GM23338 (cell line): ENCODE results near the gene NT5M. TPM values are rescaled to one million over a fixed set of nuclear protein-coding genes. Genes with fewer than 3 reads are reported as not detected.

ENCODE experiments used
- ATAC-seq: fragments of 200-7000 bp; cut with Tn5 transposase; 3 replicates; pipeline ENCODE4 v1.9.1; 2020
- DNase-seq: peaks from one replicate; pipeline ENCODE4 v3.0.0-alpha.2; 2015; ENCODE audit warnings: low spot score
- H2AFZ ChIP-seq: fragments of 200-600 bp; sonication (generic); 2 replicates; pipeline ENCODE4 v1.8.0; 2016; ENCODE audit warnings: antibody characterized with exemption, mild to moderate bottlenecking, moderate library complexity
- H3F3A ChIP-seq: fragments of 200-600 bp; sonication (generic); replicated peaks from 2 replicates; pipeline ENCODE4 v1.8.0; 2017; ENCODE audit warnings: antibody characterized with exemption, mixed run types, low read depth
- H3K27ac ChIP-seq: fragments of 200-600 bp; sonication (generic); 2 replicates; pipeline ENCODE4 v1.6.1; 2016; ENCODE audit warnings: low read depth
- H3K27me3 ChIP-seq: fragments of 200-600 bp; sonication (generic); 2 replicates; pipeline ENCODE4 v1.8.0; 2016; ENCODE audit warnings: mild to moderate bottlenecking, mixed run types, moderate library complexity; ENCODE audit not compliant: insufficient read depth
- H3K36me3 ChIP-seq: fragments of 200-600 bp; sonication (generic); 2 replicates; pipeline ENCODE4 v1.8.0; 2016; ENCODE audit warnings: mild to moderate bottlenecking; ENCODE audit not compliant: insufficient read depth
- H3K4me1 ChIP-seq: fragments of 200-600 bp; sonication (generic); 2 replicates; pipeline ENCODE4 v1.8.0; 2016; ENCODE audit warnings: mild to moderate bottlenecking, moderate library complexity; ENCODE audit not compliant: insufficient read depth
- H3K4me2 ChIP-seq: fragments of 200-600 bp; sonication (generic); 2 replicates; pipeline ENCODE4 v1.7.1; 2017; ENCODE audit warnings: mixed run types
- H3K4me3 ChIP-seq: fragments of 200-600 bp; sonication (generic); 2 replicates; pipeline ENCODE4 v1.6.1; 2016; ENCODE audit warnings: mixed run types
- H3K79me2 ChIP-seq: fragments of 200-600 bp; sonication (generic); replicated peaks from 2 replicates; pipeline ENCODE4 v1.8.0; 2017; ENCODE audit warnings: mild to moderate bottlenecking; ENCODE audit not compliant: insufficient read depth
- H3K9me2 ChIP-seq: fragments of 200-600 bp; sonication (generic); 2 replicates; pipeline ENCODE4 v1.8.0; 2017; ENCODE audit not compliant: insufficient read depth
- H4K20me1 ChIP-seq: fragments of 200-600 bp; sonication (generic); replicated peaks from 2 replicates; pipeline ENCODE4 v1.8.0; 2017; ENCODE audit warnings: mild to moderate bottlenecking; ENCODE audit not compliant: insufficient read depth
- H3K27ac Mint-ChIP-seq: 2 replicates; pipeline ENCODE4 v1.8.0; 2020; ENCODE audit warnings: inconsistent platforms, mild to moderate bottlenecking, moderate library complexity, mixed read lengths
- H3K27me3 Mint-ChIP-seq: 3 replicates; pipeline ENCODE4 v1.8.0; 2022; ENCODE audit warnings: low read depth, mild to moderate bottlenecking, moderate library complexity, mixed read lengths, inconsistent platforms; ENCODE audit not compliant: insufficient read depth, poor library complexity
- H3K36me3 Mint-ChIP-seq: 3 replicates; pipeline ENCODE4 v1.8.0; 2021; ENCODE audit warnings: low read depth, mild to moderate bottlenecking, inconsistent platforms, moderate library complexity, mixed read lengths
- H3K4me1 Mint-ChIP-seq: 3 replicates; pipeline ENCODE4 v1.8.0; 2020; ENCODE audit warnings: mild to moderate bottlenecking, inconsistent platforms, mixed read lengths
- H3K4me3 Mint-ChIP-seq: 3 replicates; pipeline ENCODE4 v1.8.0; 2021; ENCODE audit warnings: moderate library complexity, mild to moderate bottlenecking, inconsistent platforms, mixed read lengths
- H3K9me3 Mint-ChIP-seq: 3 replicates; pipeline ENCODE4 v1.8.0; 2020; ENCODE audit warnings: moderate library complexity, mild to moderate bottlenecking, inconsistent platforms, mixed read lengths
- CREB1 ChIP-seq: fragments of 250-450 bp; sonication (Bioruptor Pico); IDR thresholded peaks from 2 replicates; pipeline ENCODE4 v1.5.0; 2020; ENCODE audit warnings: low read depth, mild to moderate bottlenecking, moderate library complexity
- EZH2 ChIP-seq: fragments of 200-600 bp; sonication (generic); IDR thresholded peaks from one replicate; pipeline ENCODE4 v1.8.0; 2017; ENCODE audit warnings: antibody characterized with exemption, mild to moderate bottlenecking, low read depth; ENCODE audit not compliant: unreplicated experiment
- EZH2phosphoT487 ChIP-seq: fragments of 200-600 bp; sonication (generic); IDR thresholded peaks from one replicate; pipeline ENCODE4 v1.8.1; 2018; ENCODE audit warnings: antibody characterized with exemption; ENCODE audit not compliant: unreplicated experiment
- JUNB ChIP-seq: IDR thresholded peaks from one replicate; pipeline ENCODE4 v1.6.1; 2016; ENCODE audit warnings: antibody characterized with exemption; ENCODE audit not compliant: unreplicated experiment
- NANOG ChIP-seq: IDR thresholded peaks from 2 replicates; pipeline ENCODE4 v1.6.1; 2016; ENCODE audit warnings: antibody characterized with exemption, borderline replicate concordance
- POLR2AphosphoS5 ChIP-seq: IDR thresholded peaks from 2 replicates; pipeline ENCODE4 v1.6.1; 2016; ENCODE audit warnings: antibody characterized with exemption, low read depth
- STAT1 ChIP-seq: IDR thresholded peaks from one replicate; pipeline ENCODE4 v1.6.1; 2016; ENCODE audit warnings: antibody characterized with exemption; ENCODE audit not compliant: unreplicated experiment
- ZNF114 ChIP-seq: fragments of 250-450 bp; sonication (Bioruptor Pico); IDR thresholded peaks from 2 replicates; pipeline ENCODE4 v1.5.0; 2020; ENCODE audit warnings: mild to moderate bottlenecking, moderate library complexity
- ZNF331 ChIP-seq: fragments of 250-450 bp; sonication (Bioruptor Pico); IDR thresholded peaks from 2 replicates; pipeline ENCODE4 v1.5.0; 2020; ENCODE audit warnings: low read depth, mild to moderate bottlenecking, moderate library complexity
- polyA plus RNA-seq: library from polyadenylated mRNA; unstranded; fragments of >200 nt; fragmentation: Nextera tagmentation; extraction: Ambion mirVana; gene quantifications from 2 replicates; pipeline ENCODE4 v1.2.1, GENCODE V29; 2016
- total RNA-seq: library from RNA; depleted of rRNA; stranded (reverse); fragments of >200 nt; shearing (Covaris generic); gene quantifications from 2 replicates; pipeline ENCODE4 v1.2.3, GENCODE V29; 2014
- TF ChIP-seq, protein P1 (sequence below), 2 experiments: fragments of 200-600 bp in 1 of 2; sonication (generic) in 1 of 2; conservative IDR thresholded peaks; 2 replicates each; pipeline versions ENCODE4 v1.5.1 to v1.6.1; 2016 to 2017; ENCODE audit warnings: antibody characterized with exemption in 2 of 2, low read depth in 2 of 2, mild to moderate bottlenecking in 2 of 2, moderate library complexity in 1 of 2
- TF ChIP-seq, protein P2 (sequence below): IDR thresholded peaks from one replicate; pipeline ENCODE4 v1.6.1; 2018; ENCODE audit warnings: antibody characterized with exemption; ENCODE audit not compliant: unreplicated experiment
- TF ChIP-seq, protein P3 (sequence below): IDR thresholded peaks from 2 replicates; pipeline ENCODE4 v1.6.1; 2016; ENCODE audit warnings: antibody characterized with exemption

Gene NT5M
- total and polyA plus RNA-seq, 2 experiments from 2014 or later = 6.0 to 10.6 TPM

DNA sequence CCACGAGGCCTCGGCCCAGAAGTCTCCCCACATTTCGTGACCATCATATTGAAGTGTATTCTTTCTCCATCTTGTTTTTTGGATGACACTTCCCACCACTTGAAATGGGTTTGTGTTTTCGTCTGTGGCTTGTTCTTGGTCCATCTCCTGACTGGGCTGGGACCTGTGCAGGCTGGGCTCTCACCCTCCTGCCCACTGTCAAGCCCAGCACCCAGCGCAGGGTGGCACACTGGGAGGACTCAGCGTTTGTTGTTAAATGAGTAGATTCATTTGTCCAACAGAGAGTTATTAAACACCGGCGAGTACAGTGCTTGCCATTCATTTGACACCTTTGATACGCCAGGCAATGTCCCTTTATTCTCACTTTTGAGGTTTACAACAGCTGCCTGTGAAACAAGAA lies 22.6 kb downstream of the NT5M start (continued):
- TF ChIP-seq NANOG = no peak
- TF ChIP-seq CREB1 (CRISPR knock-in tag) = no peak
- TF ChIP-seq EZH2phosphoT487 = no peak

DNA sequence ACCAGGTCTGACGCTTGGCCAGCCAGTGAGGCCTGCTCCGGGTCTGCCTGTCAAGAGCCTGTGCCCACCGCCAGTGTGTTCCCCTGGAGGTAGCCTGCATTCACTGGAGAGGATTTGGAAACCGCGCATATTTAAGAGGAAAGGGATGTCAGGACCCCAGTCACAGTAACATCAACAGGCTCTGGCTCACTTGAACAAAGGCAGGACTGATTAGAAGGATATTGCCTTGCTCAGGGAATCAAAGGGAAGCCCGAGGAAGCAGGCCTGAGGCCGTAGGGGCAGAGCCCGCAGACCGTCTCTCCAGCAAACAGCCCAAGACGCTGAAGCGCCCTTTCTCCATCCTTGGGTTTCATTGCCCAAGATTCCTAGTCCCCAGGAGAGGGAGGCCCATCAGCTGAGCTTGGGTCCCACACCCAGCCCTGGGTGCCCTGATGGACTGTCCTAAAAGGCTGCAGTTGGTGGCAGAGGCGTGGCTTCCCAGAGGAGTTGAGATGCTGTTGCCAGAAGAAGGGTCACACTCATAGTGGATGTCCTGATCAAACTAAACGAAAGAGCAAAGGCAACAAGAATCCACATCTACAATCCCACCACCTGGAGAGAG lies 23.2 kb downstream of the NT5M start:
- no peaks in the 10 kb centered on the region for H4K20me1 ChIP-seq
- H3K79me2 ChIP-seq = no peaks in the 10 kb centered on the region
- no peaks in the 10 kb centered on the region for H3K27me3 ChIP-seq
- no peaks in the 10 kb centered on the region for H3K9me2 ChIP-seq
- no peak overlapping the region for H3K4me3 ChIP-seq
- Mint-ChIP-seq H3K36me3 (no peaks in the 10 kb centered on the region; the same call in 2 of the 3 replicates), H3K4me1 (no peaks in the 10 kb centered on the region), H3K27me3 (peaks cover 2% of the 10 kb centered on the region), H3K4me3 (no peak overlapping the region), H3K27ac (no peak overlapping the region), H3K9me3 (no peaks in the 10 kb centered on the region)
- TF ChIP-seq ZNF331 = no peak
- no peak for TF ChIP-seq JUNB
- TF ChIP-seq, protein P1, sequence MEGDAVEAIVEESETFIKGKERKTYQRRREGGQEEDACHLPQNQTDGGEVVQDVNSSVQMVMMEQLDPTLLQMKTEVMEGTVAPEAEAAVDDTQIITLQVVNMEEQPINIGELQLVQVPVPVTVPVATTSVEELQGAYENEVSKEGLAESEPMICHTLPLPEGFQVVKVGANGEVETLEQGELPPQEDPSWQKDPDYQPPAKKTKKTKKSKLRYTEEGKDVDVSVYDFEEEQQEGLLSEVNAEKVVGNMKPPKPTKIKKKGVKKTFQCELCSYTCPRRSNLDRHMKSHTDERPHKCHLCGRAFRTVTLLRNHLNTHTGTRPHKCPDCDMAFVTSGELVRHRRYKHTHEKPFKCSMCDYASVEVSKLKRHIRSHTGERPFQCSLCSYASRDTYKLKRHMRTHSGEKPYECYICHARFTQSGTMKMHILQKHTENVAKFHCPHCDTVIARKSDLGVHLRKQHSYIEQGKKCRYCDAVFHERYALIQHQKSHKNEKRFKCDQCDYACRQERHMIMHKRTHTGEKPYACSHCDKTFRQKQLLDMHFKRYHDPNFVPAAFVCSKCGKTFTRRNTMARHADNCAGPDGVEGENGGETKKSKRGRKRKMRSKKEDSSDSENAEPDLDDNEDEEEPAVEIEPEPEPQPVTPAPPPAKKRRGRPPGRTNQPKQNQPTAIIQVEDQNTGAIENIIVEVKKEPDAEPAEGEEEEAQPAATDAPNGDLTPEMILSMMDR (conservative IDR thresholded peaks at IDR 0.05; ENCODE audit: low read depth in 2 of 2) = no peak
- no peak for TF ChIP-seq POLR2AphosphoS5
- TF ChIP-seq CREB1 (CRISPR knock-in tag) = no peak
- TF ChIP-seq, protein P2, sequence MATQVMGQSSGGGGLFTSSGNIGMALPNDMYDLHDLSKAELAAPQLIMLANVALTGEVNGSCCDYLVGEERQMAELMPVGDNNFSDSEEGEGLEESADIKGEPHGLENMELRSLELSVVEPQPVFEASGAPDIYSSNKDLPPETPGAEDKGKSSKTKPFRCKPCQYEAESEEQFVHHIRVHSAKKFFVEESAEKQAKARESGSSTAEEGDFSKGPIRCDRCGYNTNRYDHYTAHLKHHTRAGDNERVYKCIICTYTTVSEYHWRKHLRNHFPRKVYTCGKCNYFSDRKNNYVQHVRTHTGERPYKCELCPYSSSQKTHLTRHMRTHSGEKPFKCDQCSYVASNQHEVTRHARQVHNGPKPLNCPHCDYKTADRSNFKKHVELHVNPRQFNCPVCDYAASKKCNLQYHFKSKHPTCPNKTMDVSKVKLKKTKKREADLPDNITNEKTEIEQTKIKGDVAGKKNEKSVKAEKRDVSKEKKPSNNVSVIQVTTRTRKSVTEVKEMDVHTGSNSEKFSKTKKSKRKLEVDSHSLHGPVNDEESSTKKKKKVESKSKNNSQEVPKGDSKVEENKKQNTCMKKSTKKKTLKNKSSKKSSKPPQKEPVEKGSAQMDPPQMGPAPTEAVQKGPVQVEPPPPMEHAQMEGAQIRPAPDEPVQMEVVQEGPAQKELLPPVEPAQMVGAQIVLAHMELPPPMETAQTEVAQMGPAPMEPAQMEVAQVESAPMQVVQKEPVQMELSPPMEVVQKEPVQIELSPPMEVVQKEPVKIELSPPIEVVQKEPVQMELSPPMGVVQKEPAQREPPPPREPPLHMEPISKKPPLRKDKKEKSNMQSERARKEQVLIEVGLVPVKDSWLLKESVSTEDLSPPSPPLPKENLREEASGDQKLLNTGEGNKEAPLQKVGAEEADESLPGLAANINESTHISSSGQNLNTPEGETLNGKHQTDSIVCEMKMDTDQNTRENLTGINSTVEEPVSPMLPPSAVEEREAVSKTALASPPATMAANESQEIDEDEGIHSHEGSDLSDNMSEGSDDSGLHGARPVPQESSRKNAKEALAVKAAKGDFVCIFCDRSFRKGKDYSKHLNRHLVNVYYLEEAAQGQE = no peak
- TF ChIP-seq, protein P3, sequence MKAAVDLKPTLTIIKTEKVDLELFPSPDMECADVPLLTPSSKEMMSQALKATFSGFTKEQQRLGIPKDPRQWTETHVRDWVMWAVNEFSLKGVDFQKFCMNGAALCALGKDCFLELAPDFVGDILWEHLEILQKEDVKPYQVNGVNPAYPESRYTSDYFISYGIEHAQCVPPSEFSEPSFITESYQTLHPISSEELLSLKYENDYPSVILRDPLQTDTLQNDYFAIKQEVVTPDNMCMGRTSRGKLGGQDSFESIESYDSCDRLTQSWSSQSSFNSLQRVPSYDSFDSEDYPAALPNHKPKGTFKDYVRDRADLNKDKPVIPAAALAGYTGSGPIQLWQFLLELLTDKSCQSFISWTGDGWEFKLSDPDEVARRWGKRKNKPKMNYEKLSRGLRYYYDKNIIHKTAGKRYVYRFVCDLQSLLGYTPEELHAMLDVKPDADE = no peak
- TF ChIP-seq STAT1 = no peak
- no peak for TF ChIP-seq NANOG
- TF ChIP-seq ZNF114 (CRISPR knock-in tag) = no peak
- no peak for TF ChIP-seq EZH2
- no peak for TF ChIP-seq EZH2phosphoT487
- H3K4me1 ChIP-seq = no peaks in the 10 kb centered on the region
- H2AFZ ChIP-seq = no peak overlapping the region
- H3K27ac ChIP-seq = no peak overlapping the region
- no peak overlapping the region for H3K4me2 ChIP-seq
- no peaks in the 10 kb centered on the region for H3K36me3 ChIP-seq
- DNase-seq (no peak), ATAC-seq (no peak)
- no peaks in the 10 kb centered on the region for H3F3A ChIP-seq
